Peyer's patch (tissue), 4 donors: Measurements from ENCODE around the gene FEV.
A peak's percentile ranks its signal among the peaks of the same experiment; 100 is the strongest.

Experiments
- POLR2A ChIP-seq, 2 donors: fragments of 450-650 bp; IDR thresholded peaks; one replicate each; pipeline ENCODE4 v1.5.1; 2017; ENCODE audit warnings: antibody characterized with exemption in 2 of 2, mild to moderate bottlenecking in 2 of 2, moderate library complexity in 2 of 2
- TF ChIP-seq, protein P1 (sequence below), 6 experiments: fragments of 450-650 bp in 4 of 6; fragments of 200-600 bp in 2 of 6; sonication (generic) in 1 of 6; IDR thresholded peaks; one replicate each; pipeline ENCODE4 v1.5.1; 2017 to 2019; ENCODE audit warnings: antibody characterized with exemption in 6 of 6, mild to moderate bottlenecking in 3 of 6, moderate library complexity in 1 of 6

DNA sequence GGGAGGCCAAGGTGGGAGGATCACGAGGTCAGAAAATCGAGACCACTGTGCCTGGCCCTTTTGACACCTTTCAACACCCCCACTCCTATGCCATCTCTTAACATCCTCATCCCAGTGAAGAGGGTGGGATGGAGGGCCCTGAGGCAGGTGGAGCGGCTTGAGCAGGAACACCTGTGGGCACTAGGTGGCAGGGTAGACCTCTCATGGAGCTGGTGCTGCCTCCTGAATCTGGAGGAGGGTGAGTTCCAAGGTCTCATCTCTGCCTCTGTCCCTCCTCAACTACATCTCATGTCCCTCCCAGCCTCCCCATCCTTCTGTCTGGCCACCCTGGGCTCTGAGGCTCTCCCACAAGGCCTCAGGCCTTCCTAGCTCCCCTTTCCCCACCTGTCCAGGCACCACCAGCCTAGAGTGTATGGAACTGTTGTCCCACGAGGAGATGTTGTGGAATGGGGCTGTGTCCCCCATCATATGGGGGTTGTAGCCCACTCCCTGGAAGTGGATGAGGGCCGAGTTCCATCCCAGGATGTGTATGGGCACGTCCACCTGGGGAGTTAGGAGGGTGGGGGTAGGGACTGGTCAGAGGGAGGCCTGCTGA, 25.3 kb upstream of the FEV start:
- TF ChIP-seq, protein P1, sequence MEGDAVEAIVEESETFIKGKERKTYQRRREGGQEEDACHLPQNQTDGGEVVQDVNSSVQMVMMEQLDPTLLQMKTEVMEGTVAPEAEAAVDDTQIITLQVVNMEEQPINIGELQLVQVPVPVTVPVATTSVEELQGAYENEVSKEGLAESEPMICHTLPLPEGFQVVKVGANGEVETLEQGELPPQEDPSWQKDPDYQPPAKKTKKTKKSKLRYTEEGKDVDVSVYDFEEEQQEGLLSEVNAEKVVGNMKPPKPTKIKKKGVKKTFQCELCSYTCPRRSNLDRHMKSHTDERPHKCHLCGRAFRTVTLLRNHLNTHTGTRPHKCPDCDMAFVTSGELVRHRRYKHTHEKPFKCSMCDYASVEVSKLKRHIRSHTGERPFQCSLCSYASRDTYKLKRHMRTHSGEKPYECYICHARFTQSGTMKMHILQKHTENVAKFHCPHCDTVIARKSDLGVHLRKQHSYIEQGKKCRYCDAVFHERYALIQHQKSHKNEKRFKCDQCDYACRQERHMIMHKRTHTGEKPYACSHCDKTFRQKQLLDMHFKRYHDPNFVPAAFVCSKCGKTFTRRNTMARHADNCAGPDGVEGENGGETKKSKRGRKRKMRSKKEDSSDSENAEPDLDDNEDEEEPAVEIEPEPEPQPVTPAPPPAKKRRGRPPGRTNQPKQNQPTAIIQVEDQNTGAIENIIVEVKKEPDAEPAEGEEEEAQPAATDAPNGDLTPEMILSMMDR (IDR thresholded peaks at IDR 0.05), result peak in 4 of 6 experiments; percentile 35 to 62 (median 58)
- no peak for TF ChIP-seq POLR2A (IDR thresholded peaks at IDR 0.05)
